GM21526 (cell line): ENCODE results near the gene PRR19.
"Not testable (repeated sequence)": the region's sequence is repeated elsewhere in the genome, so short reads cannot be mapped to it uniquely, and the experiment has no call there.

Experiments
- ATAC-seq: cut with Tn5 transposase; IDR thresholded peaks from one replicate; pipeline ENCODE4 v1.9.1; 2021; ENCODE audit warnings: moderate library complexity; ENCODE audit not compliant: unreplicated experiment, low FRiP score

PRR19 gene

GRCh38 chr19:42323852-42324654 lies 22.1 kb downstream of the PRR19 start:
- no peak for ATAC-seq

GRCh38 chr19:42324655-42325307 lies 22.8 kb downstream of the PRR19 start:
- ATAC-seq, result no peak

GRCh38 chr19:42325308-42325895 lies 23.5 kb downstream of the PRR19 start, which contains the start of gene MEGF8:
Gene MEGF8 (plus strand): TSS chr19:42325635. CDS start chr19:42326244, 609 bp downstream.
- ATAC-seq, result peak; percentile 81

- ATAC-seq, result peak; percentile 2
These were observed 24.2 kb downstream of the PRR19 start for GRCh38 chr19:42325896-42326771.

GRCh38 chr19:42326969-42327368 lies 25.0 kb downstream of the PRR19 start:
- no peak for ATAC-seq

- no peak for ATAC-seq
These were observed 25.4 kb downstream of the PRR19 start for GRCh38 chr19:42327381-42327780.

GRCh38 chr19:42328106-42328505 lies 26.2 kb downstream of the PRR19 start:
- ATAC-seq, result no peak

- no peak for ATAC-seq
These were observed 26.9 kb downstream of the PRR19 start for GRCh38 chr19:42328854-42329253.

- no peak for ATAC-seq
These were observed 28.3 kb downstream of the PRR19 start for GRCh38 chr19:42330241-42330711.

GRCh38 chr19:42331333-42331732 lies 29.4 kb downstream of the PRR19 start:
- ATAC-seq, result not testable (repeated sequence)

GRCh38 chr19:42332059-42332458 lies 30.1 kb downstream of the PRR19 start:
- ATAC-seq, result no peak

GRCh38 chr19:42333018-42333417 lies 31.1 kb downstream of the PRR19 start:
- ATAC-seq, result no peak

- ATAC-seq, result no peak
These were observed 32.2 kb downstream of the PRR19 start for GRCh38 chr19:42333975-42334696.

GRCh38 chr19:42334697-42335373 lies 32.9 kb downstream of the PRR19 start:
- no peak for ATAC-seq

- no peak for ATAC-seq
These were observed 33.5 kb downstream of the PRR19 start for GRCh38 chr19:42335374-42335936.

GRCh38 chr19:42335971-42336370 lies 34.0 kb downstream of the PRR19 start:
- no peak for ATAC-seq

GRCh38 chr19:42339126-42339860 lies 37.4 kb downstream of the PRR19 start:
- ATAC-seq, result not testable (repeated sequence)

- ATAC-seq, result not testable (repeated sequence)
These were observed 38.0 kb downstream of the PRR19 start for GRCh38 chr19:42339922-42340321.
